Esophagus (tissue), 2 donors: ENCODE measurements around the gene PINK1. TPM values are rescaled to one million over a fixed set of nuclear protein-coding genes. Genes with fewer than 3 reads are reported as not detected.

Experiments used
- H3K27ac ChIP-seq, 2 donors: one replicate each; pipeline ENCODE4 v1.5.1; 2013; ENCODE audit warnings: low read depth in 2 of 2, mild to moderate bottlenecking in 2 of 2, inconsistent platforms in 1 of 2, low read length in 1 of 2, moderate library complexity in 1 of 2
- H3K27me3 ChIP-seq, 2 donors: one replicate each; pipeline ENCODE4 v1.6.1; 2013; ENCODE audit warnings: low read length in 2 of 2, control low read depth in 1 of 2, mild to moderate bottlenecking in 1 of 2; ENCODE audit not compliant: insufficient read depth in 2 of 2, control insufficient read depth in 1 of 2
- H3K36me3 ChIP-seq, 2 donors: one replicate each; pipeline ENCODE4 v1.6.1; 2013; ENCODE audit warnings: low read length in 1 of 2; ENCODE audit not compliant: control insufficient read depth in 2 of 2, insufficient read depth in 2 of 2
- H3K4me1 ChIP-seq, 2 donors: one replicate each; pipeline ENCODE4 v1.6.1; 2013; ENCODE audit warnings: low read length in 1 of 2; ENCODE audit not compliant: control insufficient read depth in 2 of 2, insufficient read depth in 2 of 2
- H3K4me3 ChIP-seq, 2 donors: one replicate each; pipeline ENCODE4 v1.5.1; 2013; ENCODE audit warnings: low read length in 2 of 2, mild to moderate bottlenecking in 2 of 2, low read depth in 1 of 2, moderate library complexity in 1 of 2
- H3K9me3 ChIP-seq, 2 donors: one replicate each; pipeline ENCODE4 v1.6.1; 2013; ENCODE audit warnings: mild to moderate bottlenecking in 2 of 2, low read depth in 1 of 2, low read length in 1 of 2, moderate library complexity in 1 of 2; ENCODE audit not compliant: control insufficient read depth in 2 of 2, insufficient read depth in 1 of 2
- WGBS, 2 donors: extraction: QIAGEN DNeasy Blood & Tissue Kit; methylation state at CpG; one replicate each; pipeline ENCODE4 v1.1.7; 2013; 5-methylcytosine and 5-hydroxymethylcytosine counted together
- polyA plus RNA-seq, 2 donors: library from polyadenylated mRNA; stranded (reverse); fragments of 200-250 nt; gene quantifications; one replicate each; pipeline ENCODE4 v1.2.3, GENCODE V29; 2013
- donor health status: healthy with polysubstance abuse.
- donor health status: Bipolar disorder and iron deficiency.

The PINK1 gene
- polyA plus RNA-seq, 2 donors = 52.0 to 61.2 TPM

DNA sequence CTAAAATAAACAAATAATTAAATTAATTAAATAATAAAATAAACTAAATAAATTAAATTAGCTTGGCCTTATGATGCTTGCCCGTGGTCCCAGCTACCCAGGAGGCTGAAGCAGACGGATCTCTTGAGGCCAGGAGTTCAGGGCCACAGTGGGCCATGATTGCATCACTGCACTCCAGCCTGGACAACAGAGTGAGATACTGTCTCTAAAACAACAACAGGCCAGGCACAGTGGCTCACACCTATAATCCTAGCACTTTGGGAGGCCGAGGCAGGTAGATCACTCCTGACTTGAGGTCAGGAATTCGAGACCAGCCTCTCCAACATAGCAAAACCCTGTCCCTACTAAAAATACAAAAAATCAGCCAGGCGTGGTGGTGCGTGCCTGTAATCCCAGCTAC lies 12.2 kb upstream of the PINK1 start:
- 74 to 87% methylated on average over 6 of the region's 6 CpGs for WGBS, 2 donors
- Histone ChIP-seq H3K9me3 (no peaks in the 10 kb centered on the region), H3K27ac (no peak overlapping the region), H3K4me1 (no peaks in the 10 kb centered on the region), H3K27me3 (no peaks in the 10 kb centered on the region), H3K36me3 (no peaks in the 10 kb centered on the region), H3K4me3 (no peak overlapping the region)

DNA sequence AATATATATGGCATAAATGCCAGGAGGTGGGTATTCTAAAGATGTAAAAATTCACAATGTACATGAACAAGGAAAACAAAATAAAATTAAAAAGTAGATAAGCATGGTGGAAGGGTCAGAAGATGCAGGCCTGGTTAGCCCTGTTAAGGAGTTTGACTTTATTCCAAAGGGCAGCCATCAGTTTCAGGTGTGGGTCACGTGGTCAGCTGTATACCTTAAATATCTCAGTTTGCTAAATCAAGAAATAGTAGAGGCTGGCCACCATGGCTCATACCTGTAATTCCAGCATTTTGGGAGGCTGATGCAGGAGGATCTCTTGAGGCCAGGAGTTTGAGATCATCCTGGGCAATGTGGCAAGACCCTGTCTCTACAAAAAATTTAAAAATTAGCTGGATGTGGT lies 8.5 kb upstream of the PINK1 start:
- WGBS, 2 donors = 61 to 83% methylated on average over 1 of the region's 1 CpG
- H3K27ac ChIP-seq = no peak overlapping the region

DNA sequence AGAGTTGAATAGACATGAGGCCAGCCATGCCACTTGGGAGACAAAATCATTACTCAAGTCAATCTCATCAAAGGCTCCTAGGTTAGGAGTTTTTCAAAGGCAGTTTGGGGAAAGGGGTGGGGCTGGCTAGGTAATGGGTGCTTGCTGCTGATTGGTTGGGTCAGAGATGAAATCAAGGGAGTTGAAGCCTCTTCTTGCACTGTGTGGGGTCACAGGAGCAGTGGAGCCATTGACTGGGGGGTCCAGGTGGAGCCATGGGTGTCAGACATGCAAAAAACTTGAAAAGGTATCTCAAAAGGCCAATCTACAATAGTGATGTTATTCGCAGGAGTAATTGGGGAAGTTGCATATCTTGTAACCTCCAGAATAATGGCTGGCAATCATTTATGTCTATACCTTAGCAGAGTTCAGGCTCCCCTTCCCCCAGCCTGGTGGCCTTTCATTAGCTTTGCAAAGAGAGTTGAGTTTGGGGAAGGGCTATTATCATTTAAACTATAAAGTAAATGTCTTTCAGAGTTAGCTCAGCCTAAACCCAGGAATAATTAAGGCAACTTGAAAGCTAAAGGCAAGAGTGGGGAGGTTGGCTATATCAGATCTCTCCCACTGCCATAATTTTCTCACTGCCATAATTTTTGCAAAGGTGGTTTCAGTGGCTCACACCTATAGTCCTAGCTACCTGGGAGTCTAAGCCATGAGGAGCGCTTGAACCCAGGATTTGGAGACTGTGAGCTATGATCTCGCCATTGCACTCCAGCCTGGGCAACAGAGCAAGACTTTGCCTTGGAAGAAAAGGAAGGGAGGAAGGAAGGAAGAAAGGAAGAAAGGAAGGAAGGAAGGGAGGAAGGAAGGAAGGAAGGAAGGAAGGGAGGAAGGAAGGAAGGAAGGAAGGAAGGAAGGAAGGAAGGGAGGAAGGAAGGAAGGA lies 7.8 kb upstream of the PINK1 start:
- no peaks in the 10 kb centered on the region for H3K27me3 ChIP-seq
- 71 to 77% methylated on average over 3 of the region's 3 CpGs for WGBS, 2 donors
- H3K36me3 ChIP-seq = no peaks in the 10 kb centered on the region
- no peaks in the 10 kb centered on the region for H3K4me1 ChIP-seq
- no peak overlapping the region for H3K4me3 ChIP-seq
- no peak overlapping the region for H3K27ac ChIP-seq
- H3K9me3 ChIP-seq = no peaks in the 10 kb centered on the region

More for the DNA sequence above, 8.5 kb upstream of the PINK1 start:
- no peak overlapping the region for H3K4me3 ChIP-seq
- H3K27me3 ChIP-seq = no peaks in the 10 kb centered on the region
- H3K4me1 ChIP-seq = no peaks in the 10 kb centered on the region
- H3K36me3 ChIP-seq = no peaks in the 10 kb centered on the region
- no peaks in the 10 kb centered on the region for H3K9me3 ChIP-seq

DNA sequence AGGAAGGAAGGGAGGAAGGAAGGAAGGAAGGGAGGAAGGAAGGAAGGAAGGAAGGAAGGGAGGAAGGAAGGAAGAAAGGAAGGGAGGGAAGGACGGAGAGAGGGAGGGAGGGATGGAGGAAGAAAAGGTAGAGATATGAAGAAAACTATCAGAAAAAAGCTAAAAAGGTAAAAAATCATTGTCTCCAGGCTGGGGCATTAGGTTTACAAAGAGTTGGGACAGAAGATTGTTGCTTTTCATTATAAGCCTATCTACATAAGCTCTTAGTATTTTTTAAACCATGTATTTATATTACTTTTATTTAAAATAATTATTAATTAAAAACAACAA lies 7.2 kb upstream of the PINK1 start:
- H3K27ac ChIP-seq = no peak overlapping the region
- no peaks in the 10 kb centered on the region for H3K9me3 ChIP-seq
- H3K36me3 ChIP-seq = no peaks in the 10 kb centered on the region
- no peaks in the 10 kb centered on the region for H3K27me3 ChIP-seq
- WGBS, 2 donors = 42 to 44% methylated on average over 1 of the region's 1 CpG
- no peaks in the 10 kb centered on the region for H3K4me1 ChIP-seq
- H3K4me3 ChIP-seq = no peak overlapping the region

DNA sequence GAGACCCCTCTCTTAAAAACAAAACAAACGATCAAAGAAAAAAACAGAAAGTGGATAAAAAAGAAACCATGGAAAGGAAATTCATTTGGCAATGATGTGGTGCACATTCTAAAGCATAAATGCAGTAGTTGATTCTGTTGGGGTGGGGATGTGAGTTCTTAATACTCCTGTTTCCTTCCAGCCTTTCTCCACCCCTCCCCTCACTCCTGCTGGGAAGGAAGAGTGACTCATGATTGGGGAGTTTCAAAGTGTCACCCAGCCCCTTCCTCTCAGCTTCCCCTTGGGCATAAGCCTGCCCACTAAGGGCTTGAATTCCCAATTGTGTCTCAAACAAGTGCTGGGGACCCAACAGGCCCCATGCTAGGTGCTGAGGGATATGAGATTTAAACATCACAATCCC lies 6.7 kb upstream of the PINK1 start:
- 62 to 63% methylated on average over 1 of the region's 1 CpG for WGBS, 2 donors

DNA sequence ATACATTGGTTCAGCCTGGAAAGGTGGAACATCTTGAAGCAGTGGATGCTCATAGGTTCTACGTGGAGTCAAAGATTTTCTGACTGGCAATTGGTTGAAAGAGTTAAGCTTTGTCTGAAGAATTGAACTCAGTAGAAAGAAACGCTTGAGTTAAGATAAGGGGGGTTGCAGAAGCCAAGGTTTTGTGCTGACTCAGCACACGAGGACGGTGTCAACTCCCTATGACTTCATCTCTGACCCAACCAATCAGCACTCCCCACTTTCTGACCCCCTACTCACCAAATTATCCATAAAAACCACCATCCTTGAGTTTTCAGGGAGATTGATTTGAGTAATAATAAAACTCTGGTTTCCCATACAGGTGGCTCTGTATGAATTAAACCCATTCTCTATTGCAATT lies 2.5 kb upstream of the PINK1 start:
- WGBS, 2 donors = 32 to 47% methylated on average over 4 of the region's 4 CpGs
- Histone ChIP-seq H3K36me3 (no peaks in the 10 kb centered on the region), H3K27me3 (no peaks in the 10 kb centered on the region), H3K9me3 (no peaks in the 10 kb centered on the region), H3K4me1 (peaks cover 0 to 3% of the 10 kb centered on the region in 2 donors), H3K4me3 (no peak overlapping the region), H3K27ac (no peak overlapping the region)

More for the DNA sequence above, 6.7 kb upstream of the PINK1 start:
- Histone ChIP-seq H3K4me1 (no peaks in the 10 kb centered on the region), H3K36me3 (no peaks in the 10 kb centered on the region), H3K4me3 (no peak overlapping the region), H3K9me3 (no peaks in the 10 kb centered on the region), H3K27ac (no peak overlapping the region), H3K27me3 (no peaks in the 10 kb centered on the region)

DNA sequence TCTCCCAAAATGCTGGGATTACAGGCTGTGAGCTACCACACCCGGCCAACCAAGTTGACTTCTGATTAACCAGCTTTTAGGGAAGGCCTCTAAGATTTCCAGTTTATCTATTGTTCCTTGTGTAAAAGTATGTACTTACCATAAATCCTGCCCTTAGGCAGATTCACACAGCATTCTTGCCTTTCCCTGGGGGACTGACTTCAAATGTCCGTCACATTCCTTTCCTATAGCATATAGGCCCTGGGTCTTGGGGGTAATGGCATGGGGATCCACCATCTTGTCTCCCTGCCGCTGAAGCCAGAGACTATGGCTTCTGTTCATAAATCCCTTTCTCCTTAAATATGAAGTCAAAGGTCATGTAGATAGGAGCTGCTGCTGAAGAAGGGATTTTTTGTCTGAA lies 872 bp upstream of the PINK1 start:
- WGBS, 2 donors = 66 to 79% methylated on average over 3 of the region's 3 CpGs
- Histone ChIP-seq H3K27me3 (no peaks in the 10 kb centered on the region), H3K4me1 (peaks cover 2 to 3% of the 10 kb centered on the region in 2 donors), H3K36me3 (peaks cover 0 to 7% of the 10 kb centered on the region in 2 donors), H3K27ac (no peak overlapping the region), H3K9me3 (no peaks in the 10 kb centered on the region), H3K4me3 (no peak overlapping the region)

DNA sequence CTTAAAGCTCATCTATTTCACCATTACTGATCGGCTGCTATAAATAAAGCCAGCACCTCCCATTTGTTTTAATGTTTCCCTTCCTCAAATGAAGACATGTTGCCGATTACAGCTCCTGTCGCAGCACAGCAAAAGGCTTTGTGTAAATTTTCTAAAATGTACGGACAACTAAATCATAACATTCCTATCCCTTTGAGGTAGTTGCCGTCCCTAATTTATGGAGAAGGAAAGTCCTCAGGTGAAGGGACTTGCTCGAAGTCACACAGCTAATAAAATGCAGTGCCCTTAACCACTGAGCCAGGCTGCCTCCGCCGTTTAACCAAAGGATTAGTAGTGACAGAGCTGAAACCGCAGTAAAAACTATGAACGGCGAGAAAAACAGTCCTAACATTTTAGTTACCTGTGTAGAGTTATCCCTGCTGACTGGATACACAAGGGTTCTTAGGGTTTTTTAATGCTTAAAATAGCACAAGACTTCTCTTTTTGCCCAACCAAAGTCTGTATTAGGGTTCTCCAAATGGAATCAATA lies 871 bp downstream of the PINK1 start:
- H3K27ac ChIP-seq = peak overlapping the region; percentile 69 to 94
- H3K27me3 ChIP-seq = no peaks in the 10 kb centered on the region
- peaks cover 2 to 3% of the 10 kb centered on the region in 2 donors for H3K4me1 ChIP-seq
- no peaks in the 10 kb centered on the region for H3K9me3 ChIP-seq
- peak overlapping the region; percentile 39 to 77 for H3K4me3 ChIP-seq
- 1% methylated on average over 11 of the region's 11 CpGs for WGBS, 2 donors
- peaks cover 3 to 12% of the 10 kb centered on the region in 2 donors for H3K36me3 ChIP-seq

DNA sequence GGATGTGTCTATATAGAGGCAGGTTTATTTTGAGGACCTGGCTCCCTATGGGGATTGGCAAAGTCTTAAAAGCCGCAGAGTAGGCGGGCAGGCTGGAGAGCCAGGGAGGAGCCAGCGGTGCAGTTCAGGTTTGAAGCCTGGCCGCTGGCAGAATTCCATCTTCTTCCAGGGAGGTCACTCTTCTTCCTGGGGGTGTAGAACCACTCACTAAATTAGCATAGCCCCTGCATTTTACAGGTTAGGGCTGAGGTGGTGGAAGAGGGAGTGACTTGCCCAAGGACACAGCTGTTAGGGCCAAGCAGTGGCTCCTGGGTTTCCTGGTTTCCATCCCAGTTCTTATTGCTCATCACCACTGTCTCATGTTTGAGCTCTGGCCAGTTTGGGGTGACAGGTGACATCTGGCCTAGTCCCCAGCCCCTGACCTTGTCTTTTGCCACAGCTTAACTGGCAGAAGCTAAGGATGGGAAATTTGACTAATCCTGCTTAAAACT lies 1.4 kb downstream of the PINK1 start:
- H3K27me3 ChIP-seq = no peaks in the 10 kb centered on the region
- peaks cover 2 to 3% of the 10 kb centered on the region in 2 donors for H3K4me1 ChIP-seq
- H3K27ac ChIP-seq = peak overlapping the region; percentile 44 to 94
- H3K4me3 ChIP-seq = peak overlapping the region in 1 of 2 donors; percentile 77
- no peaks in the 10 kb centered on the region for H3K9me3 ChIP-seq
- H3K36me3 ChIP-seq = peaks cover 3 to 15% of the 10 kb centered on the region in 2 donors
- 5 to 8% methylated on average over 4 of the region's 4 CpGs for WGBS, 2 donors
